HL-60 (cell line): ENCODE results near the gene ATP1B3.

ENCODE experiments used
- DNase-seq, 2 experiments: peaks; one replicate each; pipeline ENCODE4 v3.0.0-alpha.2; 2010 to 2020; ENCODE audit warnings: low read depth in 1 of 2, low spot score in 1 of 2
- H3K27ac ChIP-seq: fragments of 250-450 bp; sonication (Bioruptor Pico); replicated peaks from 2 replicates; pipeline ENCODE4 v1.5.1; 2020; ENCODE audit warnings: mild to moderate bottlenecking, moderate library complexity
- H3K27me3 ChIP-seq: fragments of 250-450 bp; sonication (Bioruptor Pico); 2 replicates; pipeline ENCODE4 v1.5.1; 2021; ENCODE audit warnings: mild to moderate bottlenecking, moderate library complexity; ENCODE audit not compliant: insufficient read depth, poor library complexity, severe bottlenecking
- H3K4me3 ChIP-seq: replicated peaks from 2 replicates; pipeline ENCODE4 v1.5.1; 2011; ENCODE audit warnings: mild to moderate bottlenecking, control low read depth, low read length; ENCODE audit not compliant: insufficient read depth
- GABPA ChIP-seq: IDR thresholded peaks from 2 replicates; pipeline ENCODE4 v1.6.1; 2012; ENCODE audit warnings: low read depth
- POLR2AphosphoS5 ChIP-seq: IDR thresholded peaks from 2 replicates; pipeline ENCODE4 v1.6.1; 2012; ENCODE audit warnings: low read depth
- SPI1 ChIP-seq: IDR thresholded peaks from 2 replicates; pipeline ENCODE4 v1.6.1; 2012; ENCODE audit warnings: low read depth, mild to moderate bottlenecking, borderline replicate concordance
- TF ChIP-seq, protein P1 (sequence below): IDR thresholded peaks from one replicate; pipeline ENCODE4 v1.5.1; 2011; ENCODE audit warnings: low read length, control low read depth, inconsistent platforms; ENCODE audit not compliant: insufficient read depth
- TF ChIP-seq, protein P2 (sequence below): IDR thresholded peaks from 2 replicates; pipeline ENCODE4 v1.6.1; 2012; ENCODE audit warnings: low read depth; ENCODE audit not compliant: insufficient replicate concordance

Gene ATP1B3

DNA sequence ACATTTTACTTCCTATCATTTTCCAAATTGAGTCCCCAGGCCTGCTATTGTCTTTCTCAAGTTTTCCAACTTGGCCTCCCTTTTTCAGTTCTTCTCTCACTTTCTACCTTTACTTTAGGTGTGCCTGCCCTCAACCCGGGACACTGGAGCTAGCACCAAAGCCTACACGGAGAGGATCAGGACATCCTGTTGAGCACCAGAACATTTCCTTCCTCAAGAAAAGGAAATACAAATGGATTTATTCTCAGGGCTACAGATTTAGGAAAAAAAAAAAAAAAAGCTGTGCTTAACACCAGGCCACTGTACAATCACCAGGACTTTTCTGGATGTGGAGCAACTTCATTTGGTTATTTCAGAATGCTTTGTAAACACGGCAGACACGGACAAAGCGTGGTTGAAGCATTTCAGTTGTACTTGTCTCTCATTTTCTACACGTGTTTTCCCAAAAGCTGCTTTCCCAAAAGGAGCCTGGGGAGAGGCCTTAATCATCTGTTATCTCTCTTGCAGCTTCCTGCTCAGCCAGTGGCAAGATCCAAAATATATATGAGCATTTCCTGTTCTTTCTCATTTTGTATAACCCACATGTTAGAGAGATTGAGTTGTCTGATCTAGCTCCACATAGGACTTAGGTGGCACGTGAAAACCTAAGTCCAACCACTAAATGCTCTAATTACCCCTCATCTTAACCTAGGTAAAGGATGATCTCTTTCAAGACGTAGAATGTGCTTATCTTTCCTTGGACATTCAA lies 15.5 kb upstream of the ATP1B3 start:
- no peak for DNase-seq
- H3K4me3 ChIP-seq, result no peak overlapping the region
- no peak overlapping the region for H3K27ac ChIP-seq
- TF ChIP-seq, protein P1, sequence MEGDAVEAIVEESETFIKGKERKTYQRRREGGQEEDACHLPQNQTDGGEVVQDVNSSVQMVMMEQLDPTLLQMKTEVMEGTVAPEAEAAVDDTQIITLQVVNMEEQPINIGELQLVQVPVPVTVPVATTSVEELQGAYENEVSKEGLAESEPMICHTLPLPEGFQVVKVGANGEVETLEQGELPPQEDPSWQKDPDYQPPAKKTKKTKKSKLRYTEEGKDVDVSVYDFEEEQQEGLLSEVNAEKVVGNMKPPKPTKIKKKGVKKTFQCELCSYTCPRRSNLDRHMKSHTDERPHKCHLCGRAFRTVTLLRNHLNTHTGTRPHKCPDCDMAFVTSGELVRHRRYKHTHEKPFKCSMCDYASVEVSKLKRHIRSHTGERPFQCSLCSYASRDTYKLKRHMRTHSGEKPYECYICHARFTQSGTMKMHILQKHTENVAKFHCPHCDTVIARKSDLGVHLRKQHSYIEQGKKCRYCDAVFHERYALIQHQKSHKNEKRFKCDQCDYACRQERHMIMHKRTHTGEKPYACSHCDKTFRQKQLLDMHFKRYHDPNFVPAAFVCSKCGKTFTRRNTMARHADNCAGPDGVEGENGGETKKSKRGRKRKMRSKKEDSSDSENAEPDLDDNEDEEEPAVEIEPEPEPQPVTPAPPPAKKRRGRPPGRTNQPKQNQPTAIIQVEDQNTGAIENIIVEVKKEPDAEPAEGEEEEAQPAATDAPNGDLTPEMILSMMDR, result no peak
- TF ChIP-seq POLR2AphosphoS5 (no peak), SPI1 (no peak)
- H3K27me3 ChIP-seq, result no peaks in the 10 kb centered on the region

DNA sequence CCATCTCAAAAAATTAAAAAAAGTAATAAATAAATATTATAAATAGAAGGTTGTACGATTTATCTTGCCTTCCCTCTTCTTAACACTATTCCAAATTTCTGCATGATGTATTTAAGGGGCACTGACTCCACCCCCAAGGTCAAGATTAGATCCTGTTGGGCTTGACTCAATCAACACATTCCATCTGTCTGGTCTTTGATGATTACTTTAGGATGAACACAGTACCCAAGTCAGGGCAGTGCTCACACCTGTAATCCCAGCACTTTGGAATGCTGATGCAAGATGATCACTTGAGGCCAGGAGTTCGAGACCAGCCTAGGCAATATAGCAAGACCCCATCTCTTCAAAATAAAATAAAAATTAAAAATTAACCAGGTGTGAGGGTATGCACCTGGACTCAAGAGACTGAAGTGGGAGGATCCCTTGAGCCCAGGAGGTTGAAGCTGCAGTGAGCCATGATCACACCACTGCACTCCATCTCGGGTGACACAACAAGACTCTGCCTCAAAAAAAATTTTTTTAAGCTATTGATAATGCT lies 14.1 kb upstream of the ATP1B3 start:
- Histone ChIP-seq H3K4me3 (no peak overlapping the region), H3K27ac (no peak overlapping the region), H3K27me3 (no peaks in the 10 kb centered on the region)
- DNase-seq, result no peak
- TF ChIP-seq, protein P1, result no peak
- TF ChIP-seq GABPA, result no peak
- TF ChIP-seq, protein P2, sequence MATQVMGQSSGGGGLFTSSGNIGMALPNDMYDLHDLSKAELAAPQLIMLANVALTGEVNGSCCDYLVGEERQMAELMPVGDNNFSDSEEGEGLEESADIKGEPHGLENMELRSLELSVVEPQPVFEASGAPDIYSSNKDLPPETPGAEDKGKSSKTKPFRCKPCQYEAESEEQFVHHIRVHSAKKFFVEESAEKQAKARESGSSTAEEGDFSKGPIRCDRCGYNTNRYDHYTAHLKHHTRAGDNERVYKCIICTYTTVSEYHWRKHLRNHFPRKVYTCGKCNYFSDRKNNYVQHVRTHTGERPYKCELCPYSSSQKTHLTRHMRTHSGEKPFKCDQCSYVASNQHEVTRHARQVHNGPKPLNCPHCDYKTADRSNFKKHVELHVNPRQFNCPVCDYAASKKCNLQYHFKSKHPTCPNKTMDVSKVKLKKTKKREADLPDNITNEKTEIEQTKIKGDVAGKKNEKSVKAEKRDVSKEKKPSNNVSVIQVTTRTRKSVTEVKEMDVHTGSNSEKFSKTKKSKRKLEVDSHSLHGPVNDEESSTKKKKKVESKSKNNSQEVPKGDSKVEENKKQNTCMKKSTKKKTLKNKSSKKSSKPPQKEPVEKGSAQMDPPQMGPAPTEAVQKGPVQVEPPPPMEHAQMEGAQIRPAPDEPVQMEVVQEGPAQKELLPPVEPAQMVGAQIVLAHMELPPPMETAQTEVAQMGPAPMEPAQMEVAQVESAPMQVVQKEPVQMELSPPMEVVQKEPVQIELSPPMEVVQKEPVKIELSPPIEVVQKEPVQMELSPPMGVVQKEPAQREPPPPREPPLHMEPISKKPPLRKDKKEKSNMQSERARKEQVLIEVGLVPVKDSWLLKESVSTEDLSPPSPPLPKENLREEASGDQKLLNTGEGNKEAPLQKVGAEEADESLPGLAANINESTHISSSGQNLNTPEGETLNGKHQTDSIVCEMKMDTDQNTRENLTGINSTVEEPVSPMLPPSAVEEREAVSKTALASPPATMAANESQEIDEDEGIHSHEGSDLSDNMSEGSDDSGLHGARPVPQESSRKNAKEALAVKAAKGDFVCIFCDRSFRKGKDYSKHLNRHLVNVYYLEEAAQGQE, result no peak

DNA sequence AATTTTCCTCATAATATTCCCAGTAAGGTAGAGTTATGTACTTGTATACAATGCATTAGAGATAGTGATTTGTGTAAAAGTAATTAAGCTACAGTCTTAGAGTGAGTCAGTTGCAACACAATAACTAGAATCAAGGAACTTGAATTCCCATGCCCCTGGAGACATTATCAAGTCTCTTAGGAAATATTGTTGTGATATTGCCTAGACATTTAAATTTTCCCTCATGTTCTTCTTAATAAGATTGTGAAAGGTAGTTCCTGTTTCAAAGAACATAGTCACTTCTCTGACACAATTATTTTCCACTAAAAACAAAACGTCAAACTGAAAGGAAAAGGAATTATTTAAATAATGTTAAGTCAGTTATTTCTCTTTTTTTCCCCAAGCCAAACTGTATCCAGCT lies 13.0 kb upstream of the ATP1B3 start:
- Histone ChIP-seq H3K4me3 (no peak overlapping the region), H3K27ac (peak overlapping the region; percentile 42), H3K27me3 (no peaks in the 10 kb centered on the region)
- peak; percentile 28 to 73 for DNase-seq
- TF ChIP-seq POLR2AphosphoS5 (no peak), SPI1 (peak; percentile 42), GABPA (no peak)
- TF ChIP-seq, protein P2, result no peak

DNA sequence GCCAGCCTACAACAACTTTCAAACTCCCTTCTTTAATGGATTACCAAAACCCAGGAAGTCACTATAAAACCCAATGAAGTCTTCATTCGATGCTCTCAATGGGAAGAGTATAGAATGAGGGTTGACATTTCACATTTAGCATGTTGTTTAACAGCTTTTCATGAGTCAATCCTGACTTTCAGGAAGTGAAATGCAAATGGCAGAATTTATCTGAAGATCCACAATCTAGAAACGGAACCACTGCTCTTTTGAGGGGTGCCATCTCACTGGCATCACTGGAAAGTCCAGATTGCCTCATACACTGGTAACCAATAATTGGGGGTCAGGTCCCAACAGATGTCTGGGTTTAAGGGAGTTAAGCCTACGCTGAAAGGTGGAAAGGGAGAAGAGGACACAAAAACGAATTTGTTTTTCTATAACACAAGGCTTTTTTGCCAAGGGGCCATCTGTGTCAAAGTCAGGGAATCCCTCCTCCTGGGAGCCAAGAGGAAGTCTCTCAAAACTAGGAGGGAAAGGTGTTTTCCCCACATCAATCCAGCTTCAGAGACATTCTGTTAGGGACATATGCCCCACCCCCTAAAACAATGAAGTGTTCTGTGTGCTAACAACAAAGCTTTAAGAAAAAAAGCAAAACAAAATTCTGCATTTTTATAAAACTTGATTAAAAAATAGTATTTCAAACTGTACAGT lies 12.0 kb upstream of the ATP1B3 start:
- TF ChIP-seq POLR2AphosphoS5 (no peak), SPI1 (no peak), GABPA (no peak)
- TF ChIP-seq, protein P2, result no peak
- TF ChIP-seq, protein P1, result no peak
- no peaks in the 10 kb centered on the region for H3K27me3 ChIP-seq
- H3K27ac ChIP-seq, result peak overlapping the region; percentile 42

More for the DNA sequence above, 12.0 kb upstream of the ATP1B3 start:
- no peak for DNase-seq
- H3K4me3 ChIP-seq, result no peak overlapping the region
